Adrenal gland (tissue), 12 donors: Measurements from ENCODE around the gene OAF. TPM values are rescaled to one million over a fixed set of nuclear protein-coding genes. Genes with fewer than 3 reads are reported as not detected.
A peak's percentile ranks its signal among the peaks of the same experiment; 100 is the strongest.

ENCODE experiments used
- DNase-seq, 7 donors: peaks; one replicate each; pipeline ENCODE4 v3.0.0-alpha.2; 2019 to 2020
- H3K27ac ChIP-seq, 5 donors: fragments of 200-600 bp; sonication (generic) in 4 of 5; 1 replicate in 3 of 5; 2 replicates in 2 of 5; pipeline versions ENCODE4 v1.5.1 to v1.8.0; 2016 to 2020; ENCODE audit warnings: mild to moderate bottlenecking in 1 of 5
- H3K27me3 ChIP-seq: fragments of 200-600 bp; 2 replicates; pipeline ENCODE4 v1.8.0; 2021
- H3K36me3 ChIP-seq, 2 donors: fragments of 200-600 bp; replicated peaks in 1 of 2; 1 replicate in 1 of 2; 2 replicates in 1 of 2; pipeline versions ENCODE4 v1.5.1 to v1.8.0; 2018 to 2022
- H3K4me1 ChIP-seq, 2 donors: fragments of 200-600 bp; replicated peaks in 1 of 2; 1 replicate in 1 of 2; 2 replicates in 1 of 2; pipeline versions ENCODE4 v1.5.1 to v1.8.0; 2018 to 2021
- H3K4me3 ChIP-seq, 4 donors: fragments of 200-600 bp; sonication (generic) in 3 of 4; one replicate each; pipeline ENCODE4 v1.5.1; 2016 to 2018
- H3K9me3 ChIP-seq, 3 donors: fragments of 200-600 bp; sonication (generic) in 1 of 3; replicated peaks in 1 of 3; 1 replicate in 2 of 3; 2 replicates in 1 of 3; pipeline versions ENCODE4 v1.5.1 to v1.8.0; 2016 to 2021
- CTCF ChIP-seq, 6 experiments: fragments of 450-650 bp in 4 of 6; fragments of 200-600 bp in 2 of 6; sonication (generic) in 1 of 6; IDR thresholded peaks; 1 replicate in 5 of 6; 2 replicates in 1 of 6; pipeline versions ENCODE4 v1.5.1 to v1.8.0; 2016 to 2021; ENCODE audit warnings: antibody characterized with exemption in 6 of 6, mild to moderate bottlenecking in 2 of 6, moderate library complexity in 1 of 6
- POLR2A ChIP-seq, 2 donors: fragments of 450-650 bp; IDR thresholded peaks; one replicate each; pipeline ENCODE4 v1.6.1; 2017; ENCODE audit warnings: antibody characterized with exemption in 2 of 2, mild to moderate bottlenecking in 2 of 2, moderate library complexity in 1 of 2
- WGBS, 4 donors: extraction: QIAGEN DNeasy Blood & Tissue Kit in 2 of 4; methylation state at CpG; one replicate each; pipeline versions ENCODE4 v1.1.5 to v1.1.7; 2013 to 2017; 5-methylcytosine and 5-hydroxymethylcytosine counted together
- intact Hi-C, 2 donors: fragments of 100-400 bp; cut with DNase I; formaldehyde crosslinking; loops; one replicate each; pipeline versions ENCODE4 v1.14.1 to v1.15.0; 2022 to 2023
- polyA plus RNA-seq, 3 donors: library from polyadenylated mRNA; stranded (reverse); fragments of 200-250 nt in 2 of 3; fragments of 350-450 nt in 1 of 3; fragmentation: Illumina TruSeq in 1 of 3; extraction: RNeasy Lipid Tissue Mini Kit (QIAGEN cat#74804) in 1 of 3; gene quantifications; one replicate each; pipeline ENCODE4 v1.2.3, GENCODE V29; 2013 to 2014
- total RNA-seq, 9 donors: library from RNA; depleted of rRNA in 4 of 9; stranded (reverse); fragments of >200 nt in 4 of 9; fragments of 120-200 nt in 1 of 9; fragmentation: NEBNext Ultra II Directional in 1 of 9; extraction: Animal tissue kit (Norgen Biotek cat#: 25700) in 1 of 9; gene quantifications; one replicate each; pipeline versions ENCODE4 v1.1.0 to v1.2.4, GENCODE V29; 2013 to 2023
- donor health status: healthy with polysubstance abuse.
- donor health status: Bipolar disorder and iron deficiency.
- donor health status: DM: yes; HTN: yes; CAD: no.
- donor health status: DM: no; HTN: no; CAD: no.
- donor health status: DM: no; HTN: no; CAD: no.
- donor health status: DM: yes; HTN: yes; CAD: no.

Gene OAF
- total and polyA plus RNA-seq, 12 donors: 67.7 to 253 (median 169) TPM

DNA sequence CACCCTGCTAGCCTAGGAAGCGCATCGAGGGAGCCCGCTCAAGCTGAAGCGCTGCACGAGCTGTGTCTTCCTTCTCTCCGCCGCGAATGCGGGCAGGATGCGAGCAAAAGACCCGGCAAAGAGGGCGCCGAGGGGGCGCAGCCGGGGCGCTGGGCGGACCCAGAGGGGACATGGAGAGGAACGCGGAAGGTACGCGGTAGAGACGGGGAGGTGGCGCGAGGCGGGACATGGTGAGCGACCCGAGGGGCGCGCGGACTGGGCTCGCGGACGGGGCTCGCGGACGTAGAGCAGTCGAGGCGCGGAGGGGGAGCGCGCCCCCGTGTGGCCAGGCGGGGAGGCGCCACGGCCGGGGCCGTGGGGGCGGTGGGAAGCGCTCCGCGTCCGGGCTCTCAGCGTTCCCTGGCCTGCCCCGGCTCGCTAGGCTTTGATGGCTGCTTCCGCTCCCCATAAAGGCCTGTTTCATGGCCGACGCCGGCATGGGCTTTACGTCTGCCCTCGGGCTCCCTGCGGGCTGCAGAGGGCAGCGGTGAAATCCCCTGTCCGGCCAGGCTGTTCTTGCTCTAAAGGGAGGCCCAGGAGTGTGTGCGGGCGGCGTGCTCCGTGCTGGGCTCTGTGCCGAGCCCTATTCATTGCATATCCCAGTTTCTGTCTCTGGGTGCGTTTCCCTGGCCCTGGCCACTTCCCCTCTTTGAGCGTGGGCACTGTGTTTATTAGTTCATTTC is 41.7 kb upstream of the OAF start:
- 2 to 4% (median 2%) methylated on average over 27 to 71 of the region's 71 CpGs; no CpG with 5 or more reads in 1 of the 4 donors for WGBS, 4 donors

DNA sequence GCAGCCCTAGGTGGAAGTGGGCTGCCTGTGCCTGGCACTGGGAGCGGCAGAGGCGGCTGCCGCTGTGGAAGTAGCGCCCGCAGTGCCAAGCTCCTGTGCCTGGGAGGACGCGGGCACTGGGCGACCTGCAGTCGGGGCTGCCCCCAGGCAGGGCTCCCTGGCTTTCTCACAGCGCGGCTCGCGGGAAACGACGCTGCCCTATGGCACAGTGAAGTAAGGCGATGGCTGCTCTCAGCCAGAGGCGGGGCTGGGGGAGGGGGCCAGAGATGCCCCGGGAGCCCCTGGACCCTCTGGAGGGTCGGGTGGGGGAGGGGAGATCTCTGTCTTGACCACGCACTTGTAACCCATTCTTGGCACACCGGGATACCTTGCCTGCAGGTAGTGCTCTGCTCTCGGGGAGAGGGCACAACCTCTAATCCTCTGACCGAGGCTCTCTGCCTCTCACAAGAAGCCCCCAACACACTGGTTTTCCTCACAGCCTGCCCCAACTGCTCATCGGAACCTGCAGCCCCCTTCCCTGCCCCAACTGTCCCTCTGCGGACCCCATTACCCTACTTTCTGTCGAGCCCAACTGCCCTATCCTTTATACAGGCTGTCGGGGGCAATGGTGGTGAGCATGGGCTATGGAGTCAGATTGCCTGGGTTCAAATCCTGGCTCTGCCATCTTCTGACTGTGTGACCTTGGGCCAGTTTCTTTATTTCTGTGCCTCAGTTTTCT is 40.7 kb upstream of the OAF start:
- Histone ChIP-seq H3K4me1 (peaks cover 5 to 16% of the 10 kb centered on the region in 2 donors), H3K27ac (no peak overlapping the region), H3K4me3 (no peak overlapping the region), H3K9me3 (peaks cover 0 to under 1% (median 0%) of the 10 kb centered on the region in 3 donors), H3K27me3 (no peaks in the 10 kb centered on the region), H3K36me3 (no peaks in the 10 kb centered on the region)
- no peak for TF ChIP-seq POLR2A (IDR thresholded peaks at IDR 0.05)
- no peak for TF ChIP-seq CTCF (IDR thresholded peaks at IDR 0.05)
- peak in 1 of 7 donors; percentile 40 for DNase-seq
- intact Hi-C loops: loop anchor here (2.0 to 10.0 kb wide), 4 partner anchors 57 to 505 kb away; no protein-coding TSS in a partner anchor
- WGBS, 4 donors: 61 to 76% (median 69%) methylated on average over 17 to 27 of the region's 27 CpGs

More for the DNA sequence above, 41.7 kb upstream of the OAF start:
- no peaks in the 10 kb centered on the region for H3K36me3 ChIP-seq
- peaks cover 0 to 5% (median 0%) of the 10 kb centered on the region in 3 donors for H3K9me3 ChIP-seq
- peak overlapping the region in 1 of 5 donors; percentile 25 for H3K27ac ChIP-seq
- H3K27me3 ChIP-seq: no peaks in the 10 kb centered on the region
- intact Hi-C loops: loop anchor here in 1 of 2 donors (10.0 kb wide), 1 partner anchor 504 kb away; no protein-coding TSS in a partner anchor
- peak overlapping the region in 3 of 4 donors; percentile 20 to 70 (median 30) for H3K4me3 ChIP-seq
- DNase-seq: peak in 6 of 7 donors; percentile 61 to 72 (median 69)
- peaks cover 5 to 16% of the 10 kb centered on the region in 2 donors for H3K4me1 ChIP-seq
- no peak for TF ChIP-seq POLR2A (IDR thresholded peaks at IDR 0.05)
- TF ChIP-seq CTCF (IDR thresholded peaks at IDR 0.05): peak; percentile 46 to 96 (median 70)

GRCh38 chr11:120170741-120171261 is 40.0 kb upstream of the OAF start:
- TF ChIP-seq CTCF (IDR thresholded peaks at IDR 0.05): no peak
- no peak for TF ChIP-seq POLR2A (IDR thresholded peaks at IDR 0.05)
- Histone ChIP-seq H3K27me3 (no peaks in the 10 kb centered on the region), H3K4me1 (peaks cover 5 to 16% of the 10 kb centered on the region in 2 donors), H3K9me3 (no peaks in the 10 kb centered on the region), H3K36me3 (no peaks in the 10 kb centered on the region), H3K4me3 (no peak overlapping the region), H3K27ac (no peak overlapping the region)
- WGBS, 4 donors: 49 to 81% (median 72%) methylated on average over 7 to 12 of the region's 12 CpGs
- peak in 1 of 7 donors; percentile 43 for DNase-seq
- intact Hi-C loops: loop anchor here (2.0 to 5.0 kb wide), 3 partner anchors 56 to 132 kb away; no protein-coding TSS in a partner anchor
